Measurements from ENCODE around the gene EPHA2.
A peak's percentile ranks its signal among the peaks of the same experiment; 100 is the strongest.

Gene EPHA2

DNA sequence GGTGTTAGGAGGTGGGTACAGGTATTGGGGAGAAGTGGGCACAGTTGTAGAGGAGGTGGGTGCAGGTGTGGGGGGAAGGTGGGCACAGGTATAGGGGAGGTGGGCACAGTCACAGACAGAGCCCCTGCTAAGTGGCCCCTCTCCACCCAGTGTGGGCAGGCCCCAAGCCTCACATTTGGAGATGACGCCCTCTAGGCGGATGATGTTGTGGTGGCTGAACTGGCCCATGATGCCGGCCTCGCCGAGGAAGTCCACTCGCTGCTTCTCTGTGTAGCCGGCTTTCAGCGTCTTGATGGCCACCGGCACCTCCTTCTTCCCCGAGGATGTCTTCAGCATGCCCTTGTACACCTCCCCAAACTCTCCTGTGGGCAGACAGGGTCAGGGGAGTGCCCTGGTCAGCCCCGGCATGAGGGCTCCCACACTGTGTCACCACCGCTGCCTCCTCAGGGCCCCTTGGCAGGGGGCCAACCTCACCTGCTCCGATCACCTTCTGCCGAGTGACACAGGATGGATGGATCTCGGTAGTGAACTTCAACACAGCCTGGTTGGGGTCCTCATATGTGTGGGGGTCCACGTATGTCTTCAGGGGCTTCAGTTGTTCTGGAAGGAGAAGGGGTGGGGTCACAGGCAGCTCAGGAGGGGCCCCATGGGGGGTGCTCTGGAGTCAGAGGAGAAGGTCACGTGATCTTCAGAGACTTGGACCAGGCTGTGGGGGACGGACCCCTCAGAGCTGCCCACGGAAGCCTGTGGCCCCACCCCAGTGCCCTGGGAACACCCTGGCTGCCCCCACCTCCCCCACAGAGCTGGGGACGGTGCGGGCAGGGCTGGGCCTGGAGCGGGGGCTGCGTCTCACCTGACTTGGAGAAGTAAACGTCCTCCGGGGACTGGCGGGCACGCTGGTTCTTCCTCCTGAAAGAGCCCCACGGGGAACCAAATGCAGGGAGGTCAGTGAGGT lies 22.6 kb downstream of the EPHA2 start:
- no peak for DNase-seq

GRCh38 chr1:16132325-16132785 lies 23.5 kb downstream of the EPHA2 start:
- no peak for DNase-seq

- no peak for DNase-seq
Measured at GRCh38 chr1:16131636-16132324, 24.1 kb downstream of the EPHA2 start.

- DNase-seq = no peak
Measured at GRCh38 chr1:16130827-16131226, 25.0 kb downstream of the EPHA2 start.

GRCh38 chr1:16129921-16130543 lies 25.8 kb downstream of the EPHA2 start:
- no peak for DNase-seq

GRCh38 chr1:16129316-16129715 lies 26.6 kb downstream of the EPHA2 start:
- DNase-seq = no peak

GRCh38 chr1:16128338-16128741 lies 27.5 kb downstream of the EPHA2 start:
- no peak for DNase-seq

DNA sequence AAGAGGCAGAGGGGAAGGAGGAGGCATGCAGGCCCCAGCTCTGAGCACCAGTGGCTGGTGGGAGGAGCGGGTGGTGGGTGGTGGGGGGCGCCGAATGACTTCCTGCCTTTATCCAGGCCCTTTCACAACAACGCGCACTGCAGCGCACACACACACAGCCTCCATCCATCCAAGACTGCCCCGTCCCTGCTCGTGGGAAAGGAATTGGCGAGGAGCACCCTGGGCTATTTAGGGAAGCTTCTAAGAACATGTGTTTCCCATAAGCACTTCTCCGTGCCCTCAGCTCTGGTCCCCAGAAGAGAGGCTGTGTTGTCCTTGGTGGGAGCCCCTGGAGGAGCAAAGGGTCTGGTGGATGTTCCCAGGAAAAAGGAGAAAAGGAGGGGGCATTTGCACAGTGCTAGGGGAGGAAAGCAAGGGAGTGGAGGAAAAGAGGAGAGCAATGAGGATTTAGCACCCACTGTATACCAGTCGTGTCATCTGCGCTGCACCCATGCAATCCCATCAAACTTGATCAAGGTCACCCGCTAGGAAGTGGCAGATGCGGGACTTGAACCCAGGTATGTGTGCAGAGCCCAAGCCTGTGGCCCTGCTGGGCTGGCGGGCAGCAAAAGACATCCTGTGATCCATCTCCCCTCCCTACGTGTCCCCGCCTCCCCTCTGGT lies 28.1 kb downstream of the EPHA2 start:
- no peak for DNase-seq

DNA sequence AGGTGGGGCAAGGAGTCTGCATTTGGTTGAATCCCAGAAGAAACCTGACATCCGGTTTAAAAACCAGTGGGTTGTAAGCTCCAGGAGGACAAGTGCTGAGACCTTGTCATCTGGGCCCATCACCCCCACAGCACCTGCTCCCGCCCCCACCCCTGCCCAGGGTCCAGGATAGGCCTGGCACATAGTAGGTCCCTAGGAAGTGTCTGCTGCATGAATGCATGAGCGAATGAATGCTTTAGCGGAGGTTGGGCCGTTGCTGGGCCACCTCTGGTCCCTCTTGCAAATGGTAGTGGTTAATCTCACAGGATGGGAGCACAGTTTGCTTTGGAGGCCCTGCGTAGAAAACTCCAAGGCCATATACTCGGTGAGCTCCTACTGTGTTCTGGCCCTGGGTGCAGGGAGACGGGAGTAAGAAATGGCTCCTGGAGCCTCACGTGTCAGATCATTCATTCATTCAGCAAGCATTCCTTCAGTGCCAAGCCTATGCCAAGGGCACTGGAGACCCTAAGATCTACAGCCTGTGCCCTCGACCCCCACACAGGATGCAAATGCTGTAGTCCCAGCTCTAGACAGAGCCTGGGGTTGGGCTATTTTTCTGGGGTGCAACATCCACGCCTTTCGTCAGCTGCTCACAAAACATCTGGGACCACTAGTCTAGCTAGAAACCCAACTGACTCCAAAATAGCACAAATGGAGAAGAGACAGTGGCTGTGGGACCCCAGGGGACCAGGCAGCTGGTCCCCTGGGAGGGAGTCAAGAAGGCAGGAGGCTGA lies 28.9 kb downstream of the EPHA2 start:
- no peak for DNase-seq

GRCh38 chr1:16126160-16126559 lies 29.7 kb downstream of the EPHA2 start:
- DNase-seq = no peak

DNA sequence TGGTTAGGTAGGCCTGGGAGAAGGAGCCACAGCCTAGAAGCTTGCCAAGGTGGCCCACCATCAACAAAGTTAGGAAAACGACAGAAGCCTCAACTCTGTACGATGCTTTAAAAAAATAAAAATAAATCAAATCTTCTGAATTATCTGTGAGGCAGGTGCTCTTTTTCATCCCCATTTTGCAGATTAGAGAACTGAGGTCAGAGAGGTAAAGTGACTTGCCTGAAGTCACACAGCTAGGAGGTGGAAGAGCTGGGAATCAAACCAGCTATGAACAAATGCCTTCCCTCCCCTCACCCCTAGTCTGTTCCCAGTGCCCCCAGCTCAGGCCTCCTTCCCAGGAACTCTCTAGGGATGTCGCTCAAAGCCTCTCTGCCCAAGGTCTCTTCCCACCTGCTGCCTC lies 30.4 kb downstream of the EPHA2 start:
- DNase-seq = no peak

GRCh38 chr1:16125088-16125470 lies 30.8 kb downstream of the EPHA2 start:
- DNase-seq = no peak

DNA sequence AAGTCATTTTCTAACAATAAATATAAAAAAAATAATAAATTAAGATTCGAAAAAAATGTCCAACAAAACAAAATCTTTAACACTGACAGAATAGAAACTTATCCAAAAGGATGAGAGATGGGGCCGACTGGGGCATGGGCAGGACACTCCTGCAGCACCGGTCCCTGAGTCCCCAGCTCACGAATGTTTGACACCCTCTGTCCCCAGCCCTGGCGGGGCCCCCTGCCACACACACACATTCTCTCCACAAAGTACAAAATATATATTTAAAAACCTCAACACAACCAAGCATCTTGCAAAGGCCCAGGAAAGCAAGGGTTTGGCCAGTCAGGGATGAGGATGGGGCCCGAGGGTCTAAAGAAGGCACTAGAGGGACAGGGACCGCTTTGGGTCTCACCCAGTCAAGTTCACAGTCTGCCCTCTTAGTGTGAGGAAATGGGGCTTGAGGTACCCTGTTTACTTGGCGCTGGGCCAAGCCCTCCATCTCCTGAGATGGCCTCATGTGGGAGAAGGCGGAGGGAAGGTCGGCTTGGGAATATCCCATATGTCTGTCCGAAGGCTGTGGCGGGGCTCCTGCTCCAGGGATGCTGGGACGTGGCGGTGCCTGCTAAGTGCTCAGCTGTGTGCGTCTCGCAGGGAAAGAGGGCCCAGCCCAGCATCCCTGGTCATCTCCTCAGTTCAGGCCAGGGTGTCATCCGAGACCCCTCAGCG lies 31.3 kb downstream of the EPHA2 start:
- no peak for DNase-seq

DNA sequence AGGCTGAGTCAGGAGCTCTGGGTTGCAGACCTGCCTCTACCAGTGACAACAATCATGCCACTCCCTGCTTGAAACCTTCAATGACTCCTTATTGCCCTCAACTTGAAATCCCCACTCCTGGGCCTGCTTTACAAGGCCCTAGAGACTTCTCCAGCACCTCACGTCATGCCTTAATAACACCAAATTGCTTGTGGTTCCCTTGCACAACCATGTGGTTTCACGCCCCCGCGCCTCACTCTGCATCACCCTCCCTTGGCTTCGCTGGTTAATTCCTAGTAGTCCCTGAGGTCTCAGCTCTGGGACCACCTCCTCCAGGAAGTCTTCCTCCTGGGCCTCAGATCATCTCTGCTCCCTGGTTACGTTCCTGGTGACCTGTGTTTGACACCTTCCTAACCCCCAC lies 33.0 kb downstream of the EPHA2 start:
- DNase-seq = peak; percentile 14 to 17

DNA sequence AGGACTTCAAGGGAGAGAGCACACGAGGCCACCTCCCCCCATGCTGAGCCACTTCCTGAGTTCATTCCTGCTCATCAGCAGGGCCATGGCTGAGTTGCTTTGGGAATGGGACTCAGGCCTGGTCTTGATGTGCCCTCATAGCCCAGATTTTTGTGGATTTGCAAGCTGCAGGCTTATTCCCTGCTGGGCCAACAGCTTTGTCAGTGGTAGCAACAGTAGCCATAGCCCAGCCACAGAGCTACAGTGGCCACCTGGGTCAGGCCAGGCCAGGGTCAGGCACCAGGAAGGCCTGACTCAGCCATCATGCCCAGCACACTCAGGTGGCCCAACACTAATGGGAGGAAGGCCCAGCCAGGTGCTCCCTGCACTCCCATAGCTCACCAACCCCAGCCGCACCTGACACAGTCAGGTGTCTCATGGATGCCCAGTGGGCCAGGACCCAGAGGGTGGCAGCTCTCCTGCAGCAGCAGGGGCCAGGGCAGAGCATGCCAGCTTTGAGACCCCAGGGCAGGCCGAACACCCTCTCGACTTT lies 33.5 kb downstream of the EPHA2 start:
- DNase-seq = no peak

DNA sequence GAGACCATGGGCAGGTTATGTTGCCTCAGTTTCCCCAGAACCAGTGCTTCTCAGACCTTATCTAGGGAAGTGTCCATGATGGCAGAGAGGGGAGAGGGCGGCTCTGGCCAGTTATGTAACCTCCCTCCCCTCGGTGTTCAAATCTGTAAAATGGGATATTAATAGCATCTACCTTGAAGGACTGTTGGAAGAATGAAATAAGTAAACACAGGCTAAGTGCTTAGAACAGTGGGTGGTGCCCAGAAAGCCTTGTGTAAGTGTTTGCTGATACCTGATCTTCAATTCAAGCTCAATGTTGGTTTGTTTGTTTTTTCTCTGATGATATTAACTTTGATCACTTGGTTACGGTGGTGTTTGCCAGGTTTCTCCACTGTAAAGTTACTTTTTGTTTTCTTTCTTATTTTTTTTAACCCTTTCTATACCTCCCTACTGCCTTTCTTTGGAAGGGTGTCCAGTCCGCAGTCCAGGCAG lies 34.9 kb downstream of the EPHA2 start:
- DNase-seq = no peak

DNA sequence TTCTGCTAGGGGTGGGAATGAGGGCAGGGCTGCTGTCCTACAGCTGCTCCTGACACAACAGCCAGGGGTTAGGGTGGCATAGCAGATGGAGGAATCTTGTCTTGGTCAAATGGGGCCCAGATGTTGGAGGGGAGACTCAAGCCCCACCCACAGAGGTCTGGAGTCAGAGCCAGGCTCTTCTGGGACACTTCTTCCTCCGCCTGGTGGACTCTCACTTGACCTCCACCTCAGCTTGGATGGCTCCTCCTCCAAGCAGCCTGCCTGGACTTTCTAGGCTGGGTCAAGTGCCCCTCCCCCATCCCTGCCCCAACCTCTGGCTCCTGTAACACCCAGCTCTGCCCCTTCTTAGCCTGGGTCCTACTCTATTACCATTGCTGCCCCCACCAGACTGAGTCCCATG lies 35.5 kb downstream of the EPHA2 start:
- no peak for DNase-seq

DNA sequence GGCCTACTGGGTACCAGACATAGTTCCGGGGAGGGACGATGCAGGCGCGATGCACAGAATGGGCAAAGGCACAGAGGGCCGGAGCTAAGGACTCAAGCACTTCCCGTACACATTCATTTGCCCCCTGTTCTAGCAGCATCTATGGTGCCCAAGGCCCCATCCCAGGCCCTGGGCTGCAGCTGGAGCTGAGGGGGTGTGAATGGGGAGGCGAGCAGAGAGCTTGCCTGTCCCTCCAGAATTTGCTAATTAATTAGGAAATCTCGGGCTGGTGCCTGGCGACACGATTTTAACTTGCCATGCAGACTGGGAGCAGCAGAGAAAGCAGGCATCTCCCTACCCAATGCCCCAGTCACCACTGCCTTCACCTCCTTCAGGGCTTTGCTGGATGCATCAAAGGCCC lies 35.9 kb downstream of the EPHA2 start:
- DNase-seq = no peak

DNA sequence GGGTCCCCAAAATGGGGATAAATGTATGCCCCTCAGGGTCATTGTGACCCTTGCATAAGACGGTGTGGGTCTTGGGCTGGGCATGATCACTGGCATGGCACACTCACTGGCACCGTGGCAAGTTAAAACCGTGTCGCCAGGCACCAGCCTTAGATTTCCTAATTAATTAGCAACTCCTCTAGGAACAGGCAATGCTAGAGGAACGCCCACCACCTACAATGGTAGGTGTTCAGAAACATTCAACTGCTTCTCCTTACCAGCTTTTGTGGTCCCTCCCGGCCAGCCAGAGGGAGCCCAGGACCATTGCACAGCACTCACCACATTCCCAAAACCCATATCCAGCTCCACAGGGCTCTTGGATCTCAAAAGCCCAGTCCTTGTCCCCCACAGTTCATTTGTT lies 36.4 kb downstream of the EPHA2 start:
- no peak for DNase-seq

DNA sequence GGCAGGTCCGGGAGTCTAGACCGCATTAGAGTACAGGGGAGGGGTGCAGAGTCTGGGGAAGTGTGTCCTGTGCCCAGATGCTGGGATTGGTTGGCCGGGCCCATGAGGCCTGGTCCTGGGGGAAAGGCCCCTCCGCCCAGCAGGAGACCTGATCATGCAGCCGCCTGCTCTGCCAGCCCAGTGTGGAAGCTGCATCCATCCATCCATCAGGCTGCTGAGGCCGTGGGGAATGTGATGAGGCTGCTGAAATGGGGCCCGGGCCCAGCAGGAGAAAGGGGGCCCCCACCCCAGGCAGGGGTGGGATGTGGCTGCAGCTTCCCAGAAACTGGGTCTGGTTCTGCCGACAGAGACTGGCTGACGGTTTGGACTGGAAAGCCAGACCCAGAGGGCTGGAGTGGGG lies 37.2 kb downstream of the EPHA2 start:
- DNase-seq = no peak

- DNase-seq = no peak
Measured at GRCh38 chr1:16117936-16118335, 37.9 kb downstream of the EPHA2 start.

All from activated CD4-positive, alpha-beta T cell treated with anti-CD3 and anti-CD28 coated beads, Interleukin-2, amount 50 U/mL, for 4 hours (primary cell).